ENCODE data around the gene ZNF280A.

DNA sequence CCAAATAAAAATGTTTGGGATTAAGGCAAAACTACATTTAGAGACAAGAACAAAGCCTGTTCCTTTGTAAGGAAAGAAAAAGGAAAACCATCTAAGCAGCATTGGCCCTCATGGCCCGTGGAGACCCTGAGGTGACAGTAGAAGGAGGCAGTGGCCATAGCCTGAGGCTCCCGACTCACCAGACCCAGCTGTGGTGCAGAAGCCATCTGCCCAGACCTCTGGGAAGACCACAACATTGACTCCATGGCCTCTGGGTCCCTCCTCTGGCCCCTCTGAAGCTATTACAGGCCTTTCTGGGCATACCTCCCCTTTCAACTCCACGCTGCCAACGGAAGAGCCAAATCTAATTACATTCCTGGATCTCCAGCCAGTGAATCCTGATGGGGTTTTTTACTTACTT is 32.6 kb upstream of the ZNF280A start:
- TF ChIP-seq, protein P1, sequence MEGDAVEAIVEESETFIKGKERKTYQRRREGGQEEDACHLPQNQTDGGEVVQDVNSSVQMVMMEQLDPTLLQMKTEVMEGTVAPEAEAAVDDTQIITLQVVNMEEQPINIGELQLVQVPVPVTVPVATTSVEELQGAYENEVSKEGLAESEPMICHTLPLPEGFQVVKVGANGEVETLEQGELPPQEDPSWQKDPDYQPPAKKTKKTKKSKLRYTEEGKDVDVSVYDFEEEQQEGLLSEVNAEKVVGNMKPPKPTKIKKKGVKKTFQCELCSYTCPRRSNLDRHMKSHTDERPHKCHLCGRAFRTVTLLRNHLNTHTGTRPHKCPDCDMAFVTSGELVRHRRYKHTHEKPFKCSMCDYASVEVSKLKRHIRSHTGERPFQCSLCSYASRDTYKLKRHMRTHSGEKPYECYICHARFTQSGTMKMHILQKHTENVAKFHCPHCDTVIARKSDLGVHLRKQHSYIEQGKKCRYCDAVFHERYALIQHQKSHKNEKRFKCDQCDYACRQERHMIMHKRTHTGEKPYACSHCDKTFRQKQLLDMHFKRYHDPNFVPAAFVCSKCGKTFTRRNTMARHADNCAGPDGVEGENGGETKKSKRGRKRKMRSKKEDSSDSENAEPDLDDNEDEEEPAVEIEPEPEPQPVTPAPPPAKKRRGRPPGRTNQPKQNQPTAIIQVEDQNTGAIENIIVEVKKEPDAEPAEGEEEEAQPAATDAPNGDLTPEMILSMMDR (IDR thresholded peaks at IDR 0.05) = no peak
- TF ChIP-seq POLR2A (IDR thresholded peaks at IDR 0.05) = no peak

Measured in breast epithelium (tissue), 3 donors.